Activated effector memory CD4-positive, alpha-beta T cell treated with anti-CD3 and anti-CD28 coated beads, Interleukin-2, amount 50 U/mL, for 16 hours (primary cell): Measurements from ENCODE around the gene CAPN13.

Experiments used
- DNase-seq: peaks from one replicate; pipeline ENCODE4 v3.0.0-alpha.2; 2020

CAPN13 gene

GRCh38 chr2:30807249-30807648 lies at the start of gene CAPN13:
Gene CAPN13 (minus strand): TSS chr2:30807446. CDS start chr2:30787325, 20,121 bp downstream.
- no peak for DNase-seq

GRCh38 chr2:30847841-30848240 lies 40.6 kb upstream of the CAPN13 start:
- no peak for DNase-seq

GRCh38 chr2:30847329-30847728 lies 40.1 kb upstream of the CAPN13 start:
- no peak for DNase-seq

- no peak for DNase-seq
Observed at GRCh38 chr2:30828586-30828985, 21.3 kb upstream of the CAPN13 start.

GRCh38 chr2:30826916-30827315 lies 19.7 kb upstream of the CAPN13 start:
- DNase-seq, result no peak

- DNase-seq, result no peak
Observed at GRCh38 chr2:30826481-30826880, 19.2 kb upstream of the CAPN13 start.

- no peak for DNase-seq
Observed at GRCh38 chr2:30823452-30823851, 16.2 kb upstream of the CAPN13 start.

- no peak for DNase-seq
Observed at GRCh38 chr2:30821960-30822359, 14.7 kb upstream of the CAPN13 start.

GRCh38 chr2:30820381-30821055 lies 13.3 kb upstream of the CAPN13 start:
- no peak for DNase-seq

GRCh38 chr2:30809938-30810337 lies 2.7 kb upstream of the CAPN13 start:
- no peak for DNase-seq

GRCh38 chr2:30808695-30809094 lies 1.4 kb upstream of the CAPN13 start:
- DNase-seq, result no peak

GRCh38 chr2:30803281-30803680 lies 4.0 kb downstream of the CAPN13 start:
- DNase-seq, result no peak

- DNase-seq, result no peak
Observed at GRCh38 chr2:30802611-30803010, 4.6 kb downstream of the CAPN13 start.

GRCh38 chr2:30801821-30802455 lies 5.3 kb downstream of the CAPN13 start:
- no peak for DNase-seq

GRCh38 chr2:30800159-30800558 lies 7.1 kb downstream of the CAPN13 start:
- DNase-seq, result no peak

- DNase-seq, result no peak
Observed at GRCh38 chr2:30799366-30799765, 7.9 kb downstream of the CAPN13 start.

GRCh38 chr2:30798536-30798991 lies 8.7 kb downstream of the CAPN13 start:
- no peak for DNase-seq

- no peak for DNase-seq
Observed at GRCh38 chr2:30797381-30798015, 9.7 kb downstream of the CAPN13 start.

GRCh38 chr2:30796699-30797098 lies 10.5 kb downstream of the CAPN13 start:
- DNase-seq, result no peak

GRCh38 chr2:30792521-30792920 lies 14.7 kb downstream of the CAPN13 start:
- DNase-seq, result no peak

GRCh38 chr2:30790879-30791278 lies 16.4 kb downstream of the CAPN13 start:
- DNase-seq, result no peak

- no peak for DNase-seq
Observed at GRCh38 chr2:30789670-30790210, 17.5 kb downstream of the CAPN13 start.

- no peak for DNase-seq
Observed at GRCh38 chr2:30786923-30787685, 20.1 kb downstream of the CAPN13 start.
